ENCODE results near the gene OR51A7.
"Not testable (repeated sequence)": the region's sequence is repeated elsewhere in the genome, so short reads cannot be mapped to it uniquely, and the experiment has no call there.

Gene OR51A7, protein sequence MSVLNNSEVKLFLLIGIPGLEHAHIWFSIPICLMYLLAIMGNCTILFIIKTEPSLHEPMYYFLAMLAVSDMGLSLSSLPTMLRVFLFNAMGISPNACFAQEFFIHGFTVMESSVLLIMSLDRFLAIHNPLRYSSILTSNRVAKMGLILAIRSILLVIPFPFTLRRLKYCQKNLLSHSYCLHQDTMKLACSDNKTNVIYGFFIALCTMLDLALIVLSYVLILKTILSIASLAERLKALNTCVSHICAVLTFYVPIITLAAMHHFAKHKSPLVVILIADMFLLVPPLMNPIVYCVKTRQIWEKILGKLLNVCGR

DNA sequence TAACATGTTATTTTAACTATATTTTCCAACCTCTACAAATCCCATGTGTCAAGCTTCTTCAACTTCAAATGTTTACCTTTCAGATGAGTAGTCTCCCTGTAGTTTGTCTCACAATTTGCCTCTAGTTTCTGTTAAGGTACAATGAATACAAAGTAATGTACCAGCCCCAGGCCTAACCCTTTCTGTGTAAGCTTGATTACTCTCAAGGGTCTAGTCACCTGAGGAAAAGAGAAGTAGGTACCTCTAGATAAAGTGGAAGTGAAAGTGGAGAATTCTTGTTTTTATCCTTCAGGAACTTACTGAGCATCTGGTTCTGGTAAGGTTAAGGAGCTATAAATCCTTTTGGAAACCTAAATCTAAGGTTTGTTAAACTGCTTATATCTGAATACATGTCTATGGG lies at the start of gene OR51A7:
OR51A7 (plus strand) TSS at position 300 of the 400 bp plus-strand sequence. CDS start 3,587 bp downstream, outside the sequence.
- DNase-seq = no peak

DNA sequence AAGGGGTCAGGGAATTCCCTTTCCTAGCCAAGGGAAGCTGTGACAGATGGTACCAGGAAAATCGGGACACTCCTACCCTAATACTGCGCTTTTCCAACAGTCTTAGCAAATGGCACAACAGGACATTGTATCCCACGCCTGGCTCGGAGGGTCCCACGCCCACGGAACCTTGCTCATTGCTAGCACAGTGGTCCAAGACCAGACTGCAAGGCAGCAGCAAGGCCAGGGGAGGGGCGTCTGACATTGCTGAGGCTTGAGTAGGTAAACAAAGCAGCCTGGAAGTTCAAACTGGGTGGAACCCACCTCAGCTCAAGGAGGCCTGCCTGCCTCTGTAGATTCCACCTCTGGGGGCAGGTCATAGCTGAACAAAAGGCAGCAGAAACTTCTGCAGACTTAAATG lies 49.3 kb upstream of the OR51A7 start:
- DNase-seq = not testable (repeated sequence)

DNA sequence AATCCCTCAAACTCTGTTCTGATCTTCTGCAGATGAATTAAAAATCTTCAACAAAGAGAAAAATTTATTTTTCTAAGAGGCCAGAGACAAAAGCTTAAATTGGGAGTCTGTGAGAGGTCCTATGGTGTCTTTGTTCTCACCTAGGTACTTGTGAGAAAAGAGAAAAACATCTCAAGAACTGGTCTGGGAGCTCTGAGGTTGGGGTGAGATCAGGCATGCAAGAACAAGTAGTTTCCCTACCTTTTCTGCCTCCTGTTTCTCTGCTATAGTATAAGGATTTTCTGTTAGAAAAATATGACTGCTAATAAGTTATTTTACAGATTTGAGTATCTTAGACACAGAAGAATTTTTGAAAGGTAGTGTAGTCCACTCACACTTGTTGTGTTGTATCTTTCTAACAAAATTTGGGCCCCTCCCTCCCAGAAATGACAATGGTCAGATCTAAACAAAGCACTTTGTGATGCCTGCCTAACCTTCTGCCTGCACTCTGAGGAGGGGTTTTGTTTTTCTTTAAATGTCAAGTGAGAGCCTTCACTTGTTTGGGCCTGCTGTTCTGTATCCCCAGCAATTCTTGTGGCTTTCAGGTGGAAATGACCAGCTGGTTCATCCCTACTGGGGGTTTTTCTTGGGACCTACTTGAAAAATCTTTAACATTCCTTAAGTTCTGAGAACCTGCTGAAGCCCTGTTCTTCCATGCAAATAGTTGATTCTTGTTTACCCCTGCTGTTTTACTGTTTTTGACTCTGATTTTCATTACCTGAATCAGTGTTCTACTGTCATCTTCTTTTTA lies 40.9 kb upstream of the OR51A7 start:
- DNase-seq = no peak

DNA sequence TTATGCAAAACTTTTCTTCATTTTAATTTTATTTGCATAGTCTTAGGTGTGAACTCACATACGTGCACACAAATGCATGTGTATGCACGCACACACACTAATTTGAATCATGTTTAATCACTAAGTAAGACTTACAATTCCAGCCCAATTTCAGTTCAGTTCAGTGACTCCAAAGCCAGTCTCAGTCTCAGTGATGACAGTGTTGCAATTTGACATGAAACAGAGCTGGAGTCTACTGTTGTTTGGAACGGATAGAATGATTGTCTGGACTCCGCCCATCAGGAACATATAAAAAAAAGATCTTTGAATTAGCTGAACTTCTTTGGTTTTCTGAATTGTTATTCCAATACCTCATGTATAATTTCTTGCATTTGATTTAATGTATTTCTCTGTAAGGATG lies 39.7 kb upstream of the OR51A7 start:
- DNase-seq = no peak

DNA sequence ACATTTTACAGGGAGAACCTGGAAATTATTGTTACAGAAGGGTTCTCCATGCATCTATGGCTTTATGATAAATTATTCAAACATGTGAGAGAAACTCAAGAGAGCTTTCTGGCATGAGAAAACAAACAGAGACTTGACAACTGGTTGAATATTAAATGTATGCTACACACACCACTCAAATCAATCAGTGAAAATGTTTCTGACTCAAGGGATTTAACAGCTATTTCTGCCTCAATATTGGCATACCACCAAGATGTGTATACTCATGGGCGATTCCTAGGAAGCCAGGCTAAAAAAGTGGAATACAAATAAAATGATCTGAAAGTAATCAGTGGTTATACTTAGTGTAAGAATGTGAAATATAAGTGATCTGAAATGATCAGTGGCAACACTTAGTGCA lies 37.7 kb upstream of the OR51A7 start:
- DNase-seq = no peak

DNA sequence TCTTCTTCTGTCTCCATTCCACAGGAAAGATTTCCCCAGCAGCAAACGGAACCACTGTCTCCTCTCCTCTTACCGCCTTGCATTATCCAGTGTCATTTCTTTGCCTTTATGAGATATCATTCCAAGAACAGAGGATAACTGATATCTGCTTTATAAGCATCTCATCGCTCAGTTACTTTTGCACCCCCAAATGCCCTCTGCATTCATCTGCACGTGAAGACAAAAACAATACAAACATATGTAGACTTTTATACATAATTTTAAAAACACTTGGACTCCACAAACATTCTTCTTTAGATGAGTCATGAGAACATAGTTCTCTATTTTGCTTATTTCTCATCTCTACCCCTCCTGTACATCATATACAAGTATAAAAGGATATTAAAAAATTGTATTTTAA lies 22.4 kb upstream of the OR51A7 start:
- no peak for DNase-seq

DNA sequence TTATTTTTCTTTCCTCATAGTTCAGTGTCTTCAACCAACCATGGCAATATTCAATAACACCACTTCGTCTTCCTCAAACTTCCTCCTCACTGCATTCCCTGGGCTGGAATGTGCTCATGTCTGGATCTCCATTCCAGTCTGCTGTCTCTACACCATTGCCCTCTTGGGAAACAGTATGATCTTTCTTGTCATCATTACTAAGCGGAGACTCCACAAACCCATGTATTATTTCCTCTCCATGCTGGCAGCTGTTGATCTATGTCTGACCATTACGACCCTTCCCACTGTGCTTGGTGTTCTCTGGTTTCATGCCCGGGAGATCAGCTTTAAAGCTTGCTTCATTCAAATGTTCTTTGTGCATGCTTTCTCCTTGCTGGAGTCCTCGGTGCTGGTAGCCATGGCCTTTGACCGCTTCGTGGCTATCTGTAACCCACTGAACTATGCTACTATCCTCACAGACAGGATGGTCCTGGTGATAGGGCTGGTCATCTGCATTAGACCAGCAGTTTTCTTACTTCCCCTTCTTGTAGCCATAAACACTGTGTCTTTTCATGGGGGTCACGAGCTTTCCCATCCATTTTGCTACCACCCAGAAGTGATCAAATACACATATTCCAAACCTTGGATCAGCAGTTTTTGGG lies 21.6 kb upstream of the OR51A7 start, which contains the start of gene OR51T1:
OR51T1 (plus strand) TSS at position 41 of the 641 bp plus-strand sequence; CDS start at position 41, 0 bp downstream.
- DNase-seq = no peak

DNA sequence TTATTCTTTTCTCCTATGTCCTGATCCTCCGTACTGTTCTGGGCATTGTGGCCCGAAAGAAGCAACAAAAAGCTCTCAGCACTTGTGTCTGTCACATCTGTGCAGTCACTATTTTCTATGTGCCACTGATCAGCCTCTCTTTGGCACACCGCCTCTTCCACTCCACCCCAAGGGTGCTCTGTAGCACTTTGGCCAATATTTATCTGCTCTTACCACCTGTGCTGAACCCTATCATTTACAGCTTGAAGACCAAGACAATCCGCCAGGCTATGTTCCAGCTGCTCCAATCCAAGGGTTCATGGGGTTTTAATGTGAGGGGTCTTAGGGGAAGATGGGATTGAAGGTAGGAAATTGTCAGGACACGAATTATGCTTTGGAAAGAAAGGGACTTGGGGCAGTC lies 21.0 kb upstream of the OR51A7 start:
- no peak for DNase-seq

DNA sequence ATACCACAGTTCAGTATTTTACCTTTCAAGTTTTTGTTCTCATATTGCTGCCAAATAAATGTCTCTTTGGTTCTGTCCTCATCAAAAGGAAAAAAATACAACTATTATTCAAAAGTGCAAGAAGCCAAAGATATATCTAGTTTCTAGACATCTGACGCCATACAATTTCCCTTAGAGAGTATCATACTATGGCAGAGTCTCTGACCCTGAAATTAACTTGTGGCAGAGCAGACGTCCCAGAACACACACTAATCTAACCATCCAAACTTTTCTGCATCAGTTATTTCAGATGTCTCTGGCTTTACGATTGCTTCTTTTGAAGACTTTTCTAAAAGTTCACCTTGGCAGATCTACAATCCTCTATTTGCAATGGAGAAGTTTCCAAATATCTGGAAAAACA lies 19.2 kb upstream of the OR51A7 start:
- no peak for DNase-seq

DNA sequence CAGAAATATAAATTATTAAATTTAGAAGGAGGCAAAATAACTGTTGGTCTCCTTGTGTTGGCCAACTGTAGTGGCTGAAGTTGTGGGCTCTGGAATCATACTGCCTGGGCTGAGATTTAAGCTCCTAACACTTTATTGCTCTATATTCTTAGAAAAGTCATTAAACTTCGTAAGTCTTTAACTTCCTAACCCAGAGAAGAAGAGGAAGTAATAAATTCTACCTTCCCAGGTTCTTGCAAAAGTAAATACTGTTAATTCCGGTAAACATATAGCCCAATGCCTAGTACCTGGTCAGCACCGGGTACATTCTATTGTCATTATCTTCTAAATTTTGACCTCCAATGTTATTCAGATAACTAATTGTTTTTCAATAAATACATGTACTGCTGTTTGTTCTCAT lies 17.4 kb upstream of the OR51A7 start:
- DNase-seq = no peak

DNA sequence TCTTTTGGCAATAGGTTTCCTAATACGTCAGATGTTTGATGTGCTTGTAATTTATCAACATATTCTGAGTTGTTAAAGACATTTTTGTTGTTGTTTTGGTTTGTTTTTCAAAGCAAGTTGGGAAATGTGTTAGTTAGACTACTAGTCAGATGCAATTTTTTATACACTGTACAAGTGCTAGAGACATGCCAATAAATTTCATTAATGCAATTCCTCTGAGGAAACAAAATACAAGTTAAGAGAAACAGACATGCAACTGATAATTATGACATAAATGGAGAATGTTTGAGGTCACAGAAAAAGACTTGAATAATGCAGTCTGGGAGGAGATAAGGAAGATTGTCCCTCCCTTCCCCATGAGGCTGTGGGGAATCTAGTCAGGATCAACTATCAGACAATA lies 16.0 kb upstream of the OR51A7 start:
- DNase-seq = no peak

DNA sequence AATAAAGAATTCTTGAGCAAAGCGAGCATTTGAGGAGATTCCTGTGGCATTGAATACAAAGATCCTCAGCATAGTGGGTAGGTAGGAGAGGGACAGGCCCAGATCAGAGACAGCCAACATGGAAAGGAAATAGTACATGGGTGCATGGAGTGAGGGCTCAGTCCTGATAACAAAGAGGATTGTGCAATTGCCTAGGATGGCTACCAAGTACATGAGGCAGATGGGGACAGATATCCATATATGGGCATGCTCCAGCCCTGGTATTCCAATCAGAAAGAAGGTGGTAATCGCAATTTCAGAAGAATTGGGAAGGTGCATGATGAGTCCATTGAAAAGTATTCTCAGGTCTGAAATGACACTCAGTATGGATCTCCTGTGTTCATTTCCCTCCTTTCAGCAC lies 13.3 kb upstream of the OR51A7 start:
- DNase-seq = no peak

DNA sequence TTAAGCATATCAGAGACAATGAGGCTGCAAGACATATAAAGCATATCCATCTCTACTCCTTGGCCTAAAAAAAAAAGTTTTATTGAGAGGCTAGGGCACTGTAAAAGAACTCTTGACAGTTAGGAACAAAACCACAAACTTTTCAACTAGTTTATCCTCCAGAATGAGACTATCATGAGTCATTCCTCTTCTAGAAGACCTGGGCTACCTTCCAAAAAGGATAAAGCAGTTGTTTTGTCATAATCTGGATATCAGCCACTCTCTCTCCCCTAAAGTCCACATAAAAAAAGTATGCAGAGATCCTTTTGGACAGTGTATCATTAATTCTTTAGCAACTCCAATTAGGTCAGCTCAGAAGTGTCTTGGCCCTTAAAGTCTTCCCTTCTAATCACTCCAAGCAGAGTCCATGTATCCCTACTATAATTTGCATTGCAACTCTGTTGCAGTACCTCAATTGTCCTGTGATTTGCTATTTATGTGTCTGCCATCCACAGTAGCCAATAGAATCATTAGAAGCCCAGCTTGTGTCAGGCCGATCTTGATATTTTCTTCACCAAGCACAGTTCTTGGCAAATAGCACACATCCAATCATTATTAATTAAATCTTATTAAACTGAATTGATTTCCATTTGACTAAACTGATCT lies 11.5 kb upstream of the OR51A7 start:
- DNase-seq = no peak

DNA sequence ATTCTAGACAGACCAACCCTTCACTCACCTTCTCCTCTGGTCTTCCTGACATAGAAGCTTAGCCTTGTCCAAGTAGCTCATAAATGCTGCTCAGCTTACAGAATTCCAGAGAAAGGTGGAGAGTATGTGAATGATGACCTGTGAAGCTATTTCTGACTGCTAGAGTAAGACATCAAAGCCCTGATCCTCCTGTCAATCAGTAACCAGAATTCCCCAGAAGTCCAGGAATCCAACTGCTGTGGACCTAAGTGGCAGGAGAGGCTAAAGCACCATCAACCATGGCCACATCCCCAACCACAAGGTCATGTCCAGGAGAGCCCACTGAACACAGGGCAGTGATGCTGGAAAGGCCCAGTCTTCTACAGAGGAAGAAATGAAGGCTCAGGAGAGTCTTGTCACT lies 13.0 kb downstream of the OR51A7 start:
- no peak for DNase-seq

DNA sequence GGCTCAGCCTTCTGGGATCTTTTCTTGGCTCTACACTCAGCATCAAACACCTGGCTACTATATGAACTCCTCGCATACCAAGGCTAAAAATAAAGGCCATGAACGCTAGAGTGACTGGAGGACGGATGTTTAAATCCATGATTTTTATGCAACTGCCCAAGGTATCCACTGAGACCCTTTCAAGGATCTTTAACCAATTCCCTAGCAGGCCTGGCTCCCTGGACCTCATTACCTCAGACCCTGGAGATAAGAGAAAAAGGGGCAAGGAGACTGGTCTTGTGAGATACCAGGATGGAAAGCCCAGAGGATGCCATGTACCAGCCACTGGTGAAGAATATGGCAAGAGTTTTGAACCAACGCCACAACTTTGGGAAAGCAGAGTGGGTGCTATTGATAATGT lies 15.7 kb downstream of the OR51A7 start, which contains the start of gene OR51G2:
OR51G2 (minus strand) TSS at position 101 of the 400 bp plus-strand sequence. CDS start 3,687 bp downstream, outside the sequence.
- DNase-seq = no peak

DNA sequence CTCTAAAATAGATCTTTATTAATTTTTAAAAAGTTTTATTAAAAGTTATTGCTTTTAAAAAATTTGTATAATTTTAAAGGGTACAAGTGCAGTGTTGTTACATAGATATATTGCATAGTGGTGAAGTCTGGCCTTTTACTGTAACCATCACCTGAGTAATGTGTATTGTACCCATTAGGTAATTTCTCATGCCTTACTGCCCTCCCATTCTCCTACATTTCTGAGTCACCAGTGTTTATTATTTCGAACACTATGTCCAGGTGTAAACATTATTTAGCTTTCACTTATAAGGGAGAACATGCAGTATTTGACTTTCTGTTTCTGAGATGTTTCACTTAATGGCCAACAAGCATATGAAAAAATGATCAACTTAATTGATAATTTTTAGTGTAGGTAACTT lies 18.2 kb downstream of the OR51A7 start:
- no peak for DNase-seq

DNA sequence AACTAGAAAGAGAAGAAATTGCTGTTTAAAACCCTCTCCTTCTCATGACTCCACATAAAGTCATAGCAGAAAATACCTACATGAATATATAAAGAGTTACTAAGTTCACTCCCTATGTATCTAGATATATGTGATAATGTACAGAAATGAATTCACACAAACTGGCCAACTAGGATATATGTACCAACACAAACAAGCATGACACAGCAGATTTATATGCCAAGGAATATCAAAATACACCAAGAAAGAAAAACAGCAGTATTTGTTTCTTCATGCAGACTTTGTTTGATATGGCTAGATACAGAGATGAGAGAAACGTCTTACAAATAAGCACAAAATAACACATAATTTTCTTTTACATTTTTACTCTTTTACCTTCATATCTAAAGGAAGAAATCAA lies 18.7 kb downstream of the OR51A7 start:
- no peak for DNase-seq

DNA sequence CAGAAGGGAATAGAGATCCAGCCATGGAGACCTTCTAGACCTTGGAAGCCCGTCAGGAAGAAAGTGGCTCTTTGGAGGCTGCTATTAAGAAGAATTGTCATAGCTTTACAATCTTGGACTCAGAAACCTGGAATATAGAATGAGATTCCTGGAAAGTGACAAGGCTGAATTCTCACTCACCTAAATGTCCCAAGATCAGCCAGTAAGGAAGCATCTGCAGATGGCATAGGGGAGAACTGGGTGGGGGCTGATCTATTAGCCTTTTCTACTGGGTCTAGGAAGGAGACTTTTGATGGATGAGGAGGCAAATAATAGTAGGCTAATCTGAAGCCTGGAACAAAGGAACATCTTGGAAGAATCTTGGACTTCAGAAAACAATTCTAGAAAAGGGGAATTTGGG lies 20.7 kb downstream of the OR51A7 start, which contains the start of gene OR51G1:
OR51G1 (minus strand) TSS at position 101 of the 400 bp plus-strand sequence; CDS start at position 101, 0 bp downstream.
- DNase-seq = no peak

DNA sequence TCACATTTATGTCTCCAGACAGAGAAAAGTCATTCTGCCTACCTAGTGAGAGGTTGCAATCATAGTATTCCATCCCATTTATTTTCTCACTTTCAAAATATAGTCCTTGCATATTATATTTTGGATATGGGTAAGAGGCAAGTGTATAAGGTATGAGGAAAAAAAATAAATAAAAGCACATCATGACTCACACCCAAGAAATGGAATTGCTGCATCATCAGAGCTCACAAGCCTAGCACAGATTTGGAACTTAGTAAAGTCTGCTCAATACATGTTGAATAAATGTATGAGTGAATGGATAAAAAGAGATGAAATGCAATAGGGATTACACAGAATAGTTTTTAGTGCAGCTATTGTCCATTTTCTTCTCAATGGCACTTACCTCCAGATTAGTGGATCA lies 23.0 kb downstream of the OR51A7 start:
- DNase-seq = no peak

DNA sequence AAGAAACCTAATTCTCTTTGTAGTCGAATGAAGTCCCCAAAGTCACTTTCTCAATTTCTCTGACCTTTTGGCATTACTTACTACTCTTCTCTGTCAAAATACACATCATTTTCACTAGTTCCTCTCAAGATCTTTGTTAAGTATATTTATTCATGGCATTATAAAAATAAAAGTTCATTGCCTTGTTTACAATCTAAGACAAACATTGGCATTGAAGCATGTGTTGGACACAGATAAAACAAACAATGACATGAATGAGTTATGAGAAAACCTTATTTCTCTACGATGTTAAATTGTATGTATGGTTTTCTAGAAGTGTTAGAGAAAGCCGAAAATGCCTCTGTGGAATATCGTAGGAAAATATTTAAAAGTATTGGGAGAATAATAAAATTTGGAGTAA lies 29.2 kb downstream of the OR51A7 start:
- no peak for DNase-seq

DNA sequence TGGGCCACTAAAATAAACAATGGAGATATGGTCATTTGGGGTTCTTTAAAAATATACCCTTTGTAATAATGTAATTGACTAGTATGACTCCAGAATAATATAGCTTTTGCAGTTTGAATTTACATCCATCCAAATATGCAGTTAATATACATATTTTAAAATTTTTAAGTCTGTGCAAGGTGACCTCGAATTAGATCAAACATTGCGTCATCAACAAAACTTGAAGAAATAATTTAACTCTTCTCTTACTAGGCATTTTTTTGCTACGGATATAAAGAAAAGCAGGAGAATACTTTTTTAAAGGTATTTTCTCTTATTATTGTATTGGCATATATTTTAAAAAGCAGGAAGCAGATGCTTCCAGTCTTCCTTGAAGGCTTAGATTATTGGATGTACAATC lies 33.2 kb downstream of the OR51A7 start:
- DNase-seq = no peak

DNA sequence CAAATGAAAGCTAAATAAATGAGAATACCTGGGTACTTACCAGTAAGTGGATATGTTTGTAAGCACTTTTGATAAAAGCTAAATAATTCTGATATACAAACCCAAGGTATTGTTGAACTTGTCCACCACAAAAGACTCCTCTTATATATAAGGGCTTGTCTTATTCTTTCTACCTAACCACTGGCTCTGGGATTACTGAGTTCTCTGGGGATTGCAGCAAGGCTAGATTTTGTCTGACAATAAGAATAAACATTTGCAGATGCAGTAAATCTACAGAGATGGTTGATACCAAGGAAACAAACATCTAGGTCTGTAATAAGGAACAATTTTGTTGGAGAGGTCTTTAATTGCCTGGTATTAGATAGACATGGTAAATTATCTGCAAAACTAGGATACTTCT lies 43.9 kb downstream of the OR51A7 start, which contains the start of gene OR51A4:
OR51A4 (minus strand) TSS at position 101 of the 400 bp plus-strand sequence. CDS start 505 bp downstream, outside the sequence.
- DNase-seq = no peak

DNA sequence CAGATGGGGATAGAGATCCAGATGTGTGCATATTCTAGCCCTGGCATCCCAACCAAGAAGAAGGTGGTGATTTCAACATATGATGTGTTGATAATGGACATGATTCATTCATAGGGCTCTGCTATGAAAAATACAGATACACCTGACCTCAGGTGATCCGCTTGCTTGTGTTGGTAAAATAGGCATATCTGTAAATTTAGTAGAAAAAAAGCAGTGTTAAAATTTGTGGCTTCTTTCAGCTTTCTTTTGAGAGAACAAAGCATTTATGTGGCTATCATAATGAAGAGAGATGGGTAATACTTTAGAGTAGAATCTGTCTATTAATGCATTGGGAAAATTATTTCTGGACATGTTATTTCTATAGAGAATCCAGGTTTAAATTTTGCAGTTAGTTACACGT lies 52.0 kb downstream of the OR51A7 start, which contains the start of gene OR51A2:
OR51A2 (minus strand) TSS at position 101 of the 400 bp plus-strand sequence; CDS start at position 101, 0 bp downstream.
- DNase-seq = not testable (repeated sequence)
